ENCODE measurements around the gene PDZRN3.
"Not testable (repeated sequence)": the region's sequence is repeated elsewhere in the genome, so short reads cannot be mapped to it uniquely, and the experiment has no call there.

The PDZRN3 gene

DNA sequence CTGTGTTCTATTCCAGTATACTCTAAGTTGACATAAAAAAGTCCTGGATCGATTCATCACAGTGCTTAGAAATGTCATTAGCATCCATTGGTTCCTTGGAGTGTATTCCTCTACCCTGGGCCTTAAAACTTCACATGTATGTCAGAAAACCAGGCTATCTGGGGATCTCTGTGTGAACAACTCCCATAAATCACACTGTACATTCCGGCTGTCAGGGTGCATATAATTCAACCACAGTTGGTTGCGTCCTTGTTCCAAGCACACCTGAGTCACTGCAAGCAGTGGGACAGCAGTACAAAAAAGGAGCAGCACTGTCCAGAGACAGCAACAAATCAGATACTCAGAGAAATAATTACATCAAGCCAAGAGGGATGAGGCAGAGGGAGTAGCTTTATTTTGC, 52.4 kb downstream of the PDZRN3 start:
- DNase-seq (ENCODE audit: extremely low spot score): peak; percentile 21
- TF ChIP-seq, protein P1, sequence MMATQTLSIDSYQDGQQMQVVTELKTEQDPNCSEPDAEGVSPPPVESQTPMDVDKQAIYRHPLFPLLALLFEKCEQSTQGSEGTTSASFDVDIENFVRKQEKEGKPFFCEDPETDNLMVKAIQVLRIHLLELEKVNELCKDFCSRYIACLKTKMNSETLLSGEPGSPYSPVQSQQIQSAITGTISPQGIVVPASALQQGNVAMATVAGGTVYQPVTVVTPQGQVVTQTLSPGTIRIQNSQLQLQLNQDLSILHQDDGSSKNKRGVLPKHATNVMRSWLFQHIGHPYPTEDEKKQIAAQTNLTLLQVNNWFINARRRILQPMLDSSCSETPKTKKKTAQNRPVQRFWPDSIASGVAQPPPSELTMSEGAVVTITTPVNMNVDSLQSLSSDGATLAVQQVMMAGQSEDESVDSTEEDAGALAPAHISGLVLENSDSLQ (IDR thresholded peaks at IDR 0.05): peak; percentile 95
- TF ChIP-seq TARDBP (IDR thresholded peaks at IDR 0.05): no peak
- CTCF ChIA-PET: interaction anchor here (1.0 to 1.4 kb wide), 2 partner anchors 11 to 64 kb away, joined by 3 read pairs; no protein-coding TSS in a partner anchor
- POLR2A ChIA-PET: no interaction called here

DNA sequence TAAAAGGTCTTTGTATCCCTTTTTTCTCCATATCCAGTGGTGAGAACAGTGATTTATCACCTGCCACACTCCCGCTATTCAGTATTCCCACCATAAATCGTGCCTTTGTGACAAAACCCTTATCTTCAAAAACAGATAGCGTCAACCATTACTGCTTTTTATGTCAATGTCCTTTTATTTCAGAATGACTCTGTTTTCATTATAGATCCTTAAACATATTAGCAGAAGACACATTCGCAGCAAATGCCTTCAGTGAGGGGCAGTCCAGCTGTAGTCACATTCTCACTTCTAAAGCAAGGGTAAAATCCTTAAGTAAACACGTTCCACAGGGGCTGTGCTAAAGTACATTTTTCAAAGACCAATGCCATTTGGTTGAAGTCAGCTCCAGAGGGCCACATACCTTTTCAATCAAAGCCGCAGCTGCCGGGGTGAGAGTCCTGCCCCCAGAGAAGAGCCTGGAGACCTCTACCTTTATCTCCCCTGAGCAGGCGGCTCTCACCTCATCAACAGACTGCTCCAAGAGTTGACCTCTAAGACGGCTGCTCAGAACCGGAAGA, 53.4 kb downstream of the PDZRN3 start:
- POLR2A ChIA-PET: no interaction called here
- CTCF ChIA-PET: interaction anchor here (0.6 kb wide), 1 partner anchor 219 kb away, joined by 3 read pairs; no protein-coding TSS in a partner anchor
- peak; percentile 31 for DNase-seq (ENCODE audit: extremely low spot score)
- TF ChIP-seq, protein P1 (IDR thresholded peaks at IDR 0.05): peak; percentile 93
- TF ChIP-seq TARDBP (IDR thresholded peaks at IDR 0.05): no peak

DNA sequence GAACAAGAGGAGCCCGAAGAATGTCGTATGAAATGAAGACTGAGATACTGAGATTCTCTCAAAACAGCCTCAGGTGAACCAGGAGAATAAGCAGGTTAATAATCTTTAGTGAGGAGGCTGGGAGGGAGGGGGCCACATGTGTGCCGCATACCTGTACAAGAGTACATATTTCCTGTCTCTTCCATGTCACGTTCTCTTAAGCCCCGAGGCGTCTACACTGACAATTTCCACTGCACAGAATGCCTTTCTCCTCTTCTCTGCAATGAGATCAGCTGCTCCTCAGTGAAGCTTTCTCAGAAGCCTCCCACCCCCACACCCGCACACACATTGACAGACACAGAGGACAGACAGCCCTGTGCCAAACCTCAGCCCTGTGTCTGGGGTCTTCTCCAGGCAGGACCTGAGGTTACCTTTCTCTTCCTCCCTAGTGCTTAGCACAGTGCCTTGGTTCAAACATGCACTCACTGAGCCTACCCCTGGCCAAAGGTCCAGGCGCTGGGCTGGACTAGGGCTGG, 55.4 kb downstream of the PDZRN3 start:
- ChIA-PET POLR2A (no interaction called here), CTCF (no interaction called here)
- no peak for DNase-seq (ENCODE audit: extremely low spot score)
- no peak for TF ChIP-seq ELF4 (IDR thresholded peaks at IDR 0.05)
- TF ChIP-seq, protein P1 (IDR thresholded peaks at IDR 0.05): no peak
- no peak for TF ChIP-seq L3MBTL2 (conservative IDR thresholded peaks at IDR 0.05)
- no peak for TF ChIP-seq CTBP1 (IDR thresholded peaks at IDR 0.05; ENCODE audit: borderline replicate concordance)
- TF ChIP-seq LEF1 (IDR thresholded peaks at IDR 0.05; ENCODE audit: borderline replicate concordance): no peak
- TF ChIP-seq NFRKB (IDR thresholded peaks at IDR 0.05): no peak
- no peak for TF ChIP-seq HDGF (IDR thresholded peaks at IDR 0.05; ENCODE audit: borderline replicate concordance)
- TF ChIP-seq FOXA1 (IDR thresholded peaks at IDR 0.05): no peak

DNA sequence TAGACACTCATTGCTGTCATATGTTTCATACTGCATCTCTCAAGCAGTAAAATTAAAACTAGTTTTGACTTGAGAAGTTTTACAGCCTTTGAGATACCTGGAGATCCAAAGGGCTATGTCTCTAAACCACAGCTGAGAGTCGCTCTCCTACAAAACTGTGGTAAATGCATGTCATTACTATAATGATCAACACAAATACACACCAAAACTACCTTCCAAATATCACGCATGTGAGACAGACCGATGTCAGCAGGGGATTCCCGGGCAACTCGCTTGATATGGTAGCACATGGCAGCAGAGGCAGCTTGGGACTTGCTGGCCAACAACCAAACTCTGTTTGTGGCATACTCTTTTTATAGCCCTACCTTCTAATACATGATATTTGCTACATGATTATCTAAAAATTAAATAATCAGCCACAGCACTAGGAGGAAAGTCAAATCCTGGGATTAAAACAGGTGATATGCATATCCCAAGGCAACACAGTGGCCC, 56.3 kb downstream of the PDZRN3 start:
- no peak for TF ChIP-seq BHLHE40 (IDR thresholded peaks at IDR 0.05; ENCODE audit: borderline replicate concordance)
- no peak for TF ChIP-seq TARDBP (IDR thresholded peaks at IDR 0.05)
- no peak for TF ChIP-seq FOXM1 (IDR thresholded peaks at IDR 0.05; ENCODE audit: borderline replicate concordance)
- no peak for TF ChIP-seq FOXA1 (IDR thresholded peaks at IDR 0.05)
- TF ChIP-seq CTBP1 (IDR thresholded peaks at IDR 0.05; ENCODE audit: borderline replicate concordance): no peak
- no peak for TF ChIP-seq L3MBTL2 (conservative IDR thresholded peaks at IDR 0.05)
- no peak for TF ChIP-seq LEF1 (IDR thresholded peaks at IDR 0.05; ENCODE audit: borderline replicate concordance)
- TF ChIP-seq ARNT (IDR thresholded peaks at IDR 0.05): no peak
- no peak for TF ChIP-seq ZNF384 (IDR thresholded peaks at IDR 0.05)
- no peak for TF ChIP-seq NFRKB (IDR thresholded peaks at IDR 0.05)
- TF ChIP-seq HDGF (IDR thresholded peaks at IDR 0.05; ENCODE audit: borderline replicate concordance): no peak
- no peak for DNase-seq (ENCODE audit: extremely low spot score)
- ChIA-PET POLR2A (no interaction called here), CTCF (no interaction called here)

DNA sequence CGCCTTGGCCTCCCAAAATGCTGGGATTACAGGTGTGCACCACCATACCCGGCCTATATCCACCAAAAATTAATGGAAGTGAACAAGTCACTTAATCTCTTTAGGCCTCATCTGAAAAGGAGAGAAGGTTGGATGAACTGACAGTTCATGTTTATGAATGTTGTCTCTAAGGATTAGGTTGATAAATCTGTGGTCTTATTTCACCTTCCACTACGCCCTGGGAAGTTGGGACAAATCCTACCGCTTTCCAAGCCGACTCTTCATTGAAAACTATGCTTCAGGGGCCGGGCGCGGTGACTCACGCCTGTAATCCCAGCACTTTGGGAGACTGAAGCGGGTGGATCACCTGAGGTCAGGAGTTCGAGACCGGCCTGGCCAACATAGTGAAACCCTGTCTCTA, 59.4 kb downstream of the PDZRN3 start:
- DNase-seq (ENCODE audit: extremely low spot score); CTCF ChIA-PET; POLR2A ChIA-PET: not testable (repeated sequence)

DNA sequence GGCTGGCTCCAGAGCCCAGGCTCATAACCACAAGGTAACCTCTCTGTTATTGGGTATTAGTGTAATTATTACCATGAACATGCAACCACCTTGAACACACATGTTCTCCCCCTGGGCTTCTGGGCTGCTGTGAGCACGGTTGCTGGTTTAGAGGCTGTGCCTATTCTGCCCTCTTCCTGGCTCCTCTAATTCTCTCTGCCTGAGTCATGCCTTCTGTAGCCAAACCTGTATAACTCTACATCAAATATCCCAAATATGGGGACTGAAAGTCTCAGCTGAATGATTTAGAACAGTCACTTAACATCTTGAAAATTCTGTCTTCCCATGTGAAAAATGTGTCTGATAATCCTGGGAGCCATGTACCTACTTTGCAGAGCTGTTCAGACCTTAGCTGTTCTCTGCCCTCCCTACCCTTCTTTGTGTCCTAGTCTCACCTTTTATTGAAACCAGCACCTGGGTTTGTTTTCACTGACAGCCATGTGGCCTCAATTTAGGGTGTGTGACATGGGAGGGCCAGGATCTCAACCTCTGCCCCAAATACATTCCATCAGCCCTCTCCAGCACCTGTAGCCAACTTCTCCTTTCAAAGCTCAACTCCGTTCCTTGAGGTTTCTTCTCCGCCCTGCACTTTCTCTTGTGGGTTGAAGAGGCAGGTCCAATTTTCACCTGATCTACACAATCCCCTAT, 60.7 kb downstream of the PDZRN3 start:
- TF ChIP-seq CTBP1 (IDR thresholded peaks at IDR 0.05; ENCODE audit: borderline replicate concordance) (no peak), TARDBP (IDR thresholded peaks at IDR 0.05) (no peak), SP1 (IDR thresholded peaks at IDR 0.05) (no peak), L3MBTL2 (conservative IDR thresholded peaks at IDR 0.05) (no peak), HDGF (IDR thresholded peaks at IDR 0.05; ENCODE audit: borderline replicate concordance) (no peak), SUZ12 (IDR thresholded peaks at IDR 0.05) (no peak), FOXM1 (IDR thresholded peaks at IDR 0.05; ENCODE audit: borderline replicate concordance) (no peak), FOXA1 (IDR thresholded peaks at IDR 0.05) (no peak), NFRKB (IDR thresholded peaks at IDR 0.05) (no peak), ELF4 (IDR thresholded peaks at IDR 0.05) (no peak), LEF1 (IDR thresholded peaks at IDR 0.05; ENCODE audit: borderline replicate concordance) (no peak)
- TF ChIP-seq, protein P1 (IDR thresholded peaks at IDR 0.05): no peak
- CTCF ChIA-PET: no interaction called here
- POLR2A ChIA-PET: no interaction called here
- DNase-seq (ENCODE audit: extremely low spot score): no peak
